K562 (cell line): ENCODE results near the gene LRRFIP2. TPM values are rescaled to one million over a fixed set of nuclear protein-coding genes. Genes with fewer than 3 reads are reported as not detected.

Experiments
- ATAC-seq: fragments of 200-7000 bp; cut with Tn5 transposase; 3 replicates; pipeline ENCODE4 v1.9.1; 2020; ENCODE audit warnings: moderate library complexity
- BruUV-seq: library from RNA; stranded (reverse); fragments of 400-500 nt; replicated peaks from 2 replicates; lab custom pipeline; 2021; lab: Mats Ljungman, UMichigan
- CTCF ChIA-PET: fragments of 300-600 bp; formaldehyde crosslinking; extraction: SDS; loops from one replicate; lab custom pipeline; 2021; ENCODE audit warnings: low intra/inter-chr PET ratio; lab: Yijun Ruan, JAX
- POLR2A ChIA-PET: fragments of 300-600, 350-650 bp; sonication (Branson Sonifier 250); formaldehyde crosslinking; extraction: SDS; loops from one replicate; lab custom pipeline; 2021; ENCODE audit warnings: antibody characterized with exemption, inconsistent platforms; lab: Yijun Ruan, JAX
- DNase-seq, 4 experiments: peaks; one replicate each; pipeline versions ENCODE4 v3.0.0 to v3.0.0-alpha.2; 2011 to 2018; ENCODE audit warnings: low spot score in 3 of 4, mixed read lengths in 3 of 4; ENCODE audit errors: extremely low read depth in 1 of 4
- FAIRE-seq: peaks from 2 replicates; lab custom pipeline; 2011; peaks lifted over from hg19 to GRCh38; lab: Jason Lieb, UNC
- H2AFZ ChIP-seq: 2 replicates; pipeline ENCODE4 v1.6.0; 2011; ENCODE audit warnings: low read depth, low read length, control low read depth, inconsistent platforms
- H3K27ac ChIP-seq: fragments of 200-600 bp; 3 replicates; pipeline ENCODE4 v1.8.0; 2011; ENCODE audit warnings: low read depth, mild to moderate bottlenecking, control low read depth, inconsistent platforms, low read length, moderate library complexity, mixed read lengths; ENCODE audit errors: extremely low read depth
- H3K27me3 ChIP-seq, 2 experiments: fragments of 300-600 bp in 1 of 2; 2 replicates in 1 of 2; 3 replicates in 1 of 2; pipeline versions ENCODE4 v1.6.0 to v1.8.0; 2011; ENCODE audit warnings: inconsistent platforms in 2 of 2, low read length in 2 of 2, mild to moderate bottlenecking in 1 of 2, mixed read lengths in 1 of 2, moderate library complexity in 1 of 2; ENCODE audit not compliant: control insufficient read depth in 2 of 2, insufficient read depth in 2 of 2
- H3K36me3 ChIP-seq: fragments of 300-600 bp; 3 replicates; pipeline ENCODE4 v1.8.0; 2011; ENCODE audit warnings: mild to moderate bottlenecking, low read length, inconsistent platforms; ENCODE audit not compliant: control insufficient read depth, insufficient read depth
- H3K4me1 ChIP-seq, 2 experiments: fragments of 200-600 bp in 1 of 2; replicated peaks in 1 of 2; 2 replicates in 1 of 2; 3 replicates in 1 of 2; pipeline versions ENCODE4 v1.5.1 to v1.8.0; 2011; ENCODE audit warnings: inconsistent platforms in 2 of 2, low read length in 2 of 2, mild to moderate bottlenecking in 1 of 2, mixed read lengths in 1 of 2, moderate library complexity in 1 of 2; ENCODE audit not compliant: control insufficient read depth in 2 of 2, insufficient read depth in 2 of 2
- H3K4me2 ChIP-seq: 2 replicates; pipeline ENCODE4 v1.6.1; 2011; ENCODE audit warnings: low read length, control low read depth, inconsistent platforms, mixed read lengths; ENCODE audit not compliant: insufficient read depth
- H3K4me3 ChIP-seq: fragments of 200-600 bp; sonication (generic), shearing (Covaris generic); 2 replicates; pipeline ENCODE4 v1.5.1; 2016; ENCODE audit warnings: control low read depth, inconsistent platforms
- H3K79me2 ChIP-seq: fragments of 200-600 bp; 3 replicates; pipeline ENCODE4 v1.8.0; 2011; ENCODE audit warnings: low read length, inconsistent platforms; ENCODE audit not compliant: control insufficient read depth, insufficient read depth
- H3K9ac ChIP-seq, 2 experiments: 2 replicates each; pipeline versions ENCODE4 v1.6.0 to v1.6.1; 2011; ENCODE audit warnings: low read depth in 2 of 2, low read length in 2 of 2, control low read depth in 1 of 2, inconsistent platforms in 1 of 2, mild to moderate bottlenecking in 1 of 2, mixed read lengths in 1 of 2; ENCODE audit not compliant: insufficient read depth in 1 of 2
- H3K9me1 ChIP-seq: one replicate; pipeline ENCODE4 v1.6.0; 2011; ENCODE audit warnings: inconsistent platforms, mild to moderate bottlenecking, low read length, moderate library complexity; ENCODE audit not compliant: control insufficient read depth, insufficient read depth
- H3K9me3 ChIP-seq: replicated peaks from 2 replicates; pipeline ENCODE4 v1.5.1; 2011; ENCODE audit warnings: low read depth, low read length, inconsistent platforms; ENCODE audit not compliant: control insufficient read depth, insufficient read depth
- H4K20me1 ChIP-seq: replicated peaks from 2 replicates; pipeline ENCODE4 v1.6.1; 2011; ENCODE audit warnings: low read length, inconsistent platforms, mixed read lengths; ENCODE audit not compliant: control insufficient read depth, insufficient read depth
- BCL6 ChIP-seq: fragments of 250-450 bp; sonication (Bioruptor Pico); IDR thresholded peaks from 2 replicates; pipeline ENCODE4 v1.4.0; 2020
- DDX20 ChIP-seq: fragments of 450-650 bp; IDR thresholded peaks from 2 replicates; pipeline ENCODE4 v1.6.1; 2016; ENCODE audit warnings: missing genetic modification characterization, low read depth, mild to moderate bottlenecking, missing compliant biosample characterization, moderate library complexity
- MAZ ChIP-seq, 2 experiments: fragments of 450-650 bp in 1 of 2; sonication (generic) in 1 of 2; formaldehyde crosslinking; IDR thresholded peaks in 1 of 2; conservative IDR thresholded peaks in 1 of 2; 2 replicates each; pipeline versions ENCODE4 v1.4.0 to v1.5.0; 2020; ENCODE audit warnings: mild to moderate bottlenecking in 1 of 2, missing genetic modification reagents in 1 of 2
- PHF8 ChIP-seq: fragments of 200-600 bp; sonication (generic); IDR thresholded peaks from 2 replicates; pipeline ENCODE4 v1.6.1; 2012; ENCODE audit warnings: mixed run types, mild to moderate bottlenecking, inconsistent platforms, low read length, moderate library complexity, borderline replicate concordance
- POLR2H ChIP-seq: IDR thresholded peaks from 2 replicates; pipeline ENCODE4 v1.6.1; 2016; ENCODE audit warnings: missing genetic modification characterization, low read depth, mild to moderate bottlenecking, control low read depth, missing compliant biosample characterization, moderate library complexity
- TSHZ1 ChIP-seq: fragments of 250-450 bp; sonication (Bioruptor Pico); IDR thresholded peaks from 2 replicates; pipeline ENCODE4 v1.4.0; 2020; ENCODE audit warnings: mild to moderate bottlenecking, moderate library complexity
- ZNF23 ChIP-seq: fragments of 250-450 bp; sonication (Bioruptor Pico); IDR thresholded peaks from 2 replicates; pipeline ENCODE4 v1.4.0; 2020; ENCODE audit warnings: mild to moderate bottlenecking
- WGBS: fragments of 100-300 bp; shearing (Covaris generic); methylation state at CpG from one replicate; pipeline ENCODE4 v1.1.6; 2016; ENCODE audit warnings: low coverage, mixed read lengths; ENCODE audit not compliant: insufficient coverage; ENCODE audit errors: missing lambda C conversion rate; 5-methylcytosine and 5-hydroxymethylcytosine counted together
- in situ Hi-C: fragments of 300-500 bp; cut with MboI; formaldehyde crosslinking; loops from 4 replicates; pipeline ENCODE4 v1.15.0; 2018; ENCODE audit warnings: inconsistent platforms, mixed read lengths
- intact Hi-C: fragments of 100-400 bp; cut with micrococcal nuclease; formaldehyde crosslinking; loops from 2 replicates; pipeline ENCODE4 v1.14.2; 2022
- polyA plus RNA-seq, 8 experiments: library from polyadenylated mRNA; depleted of rRNA in 4 of 8; stranded (reverse) in 5 of 8; unstranded in 3 of 8; fragments of >200 nt; fragmentation: Nextera tagmentation in 2 of 8; fragmentation: Illumina TruSeq in 1 of 8; extraction: Ambion mirVana in 2 of 8; extraction: Trizol in 1 of 8; gene quantifications; 2 replicates each; pipeline versions ENCODE4 v1.2.1 to v1.2.3, GENCODE V29; 2011 to 2014; ENCODE audit warnings: inconsistent platforms in 1 of 8, missing spikeins in 1 of 8
- total RNA-seq, 7 experiments: library from RNA; depleted of rRNA in 6 of 7; stranded (reverse); fragments of >200 nt in 6 of 7; fragmentation: Illumina TruSeq in 2 of 7; extraction: Trizol in 2 of 7; gene quantifications; 2 replicates each; pipeline versions ENCODE4 v1.2.1 to v1.2.3, GENCODE V29; 2011 to 2021; ENCODE audit warnings: low replicate concordance in 1 of 7

Gene LRRFIP2
- total and polyA plus RNA-seq, 9 of the 15 experiments (the other 6 are each of a cell fraction or from before 2014, with no cell fraction given), result 9.9 to 53.9 (median 42.7) TPM

GRCh38 chr3:37040231-37040630 lies 134.2 kb downstream of the LRRFIP2 start (continued):
- TF ChIP-seq DDX20 (tag) (no peak), TSHZ1 (no peak), PHF8 (no peak), MAZ (CRISPR knock-in tag; conservative IDR thresholded peaks at IDR 0.05 in 1 of 2, IDR thresholded peaks at IDR 0.05 in 1 of 2) (no peak), ZNF23 (CRISPR knock-in tag) (no peak)

GRCh38 chr3:37039161-37039846 lies 135.1 kb downstream of the LRRFIP2 start:
- WGBS, result 100% methylated on average over 1 of the region's 1 CpG
- no peaks in the 10 kb centered on the region for H3K27me3 ChIP-seq
- peaks cover 3% of the 10 kb centered on the region for H3K9me3 ChIP-seq
- no TSS peak for BruUV-seq
- CTCF ChIA-PET, result no interaction called here
- TF ChIP-seq POLR2H (tag) (0 out of 2 replicates have a peak, but pooled peaks have one; percentile 10), BCL6 (no peak)
- intact Hi-C loops (no loop called here), in situ Hi-C loops (no loop called here)
- ATAC-seq (no peak), DNase-seq (no peak), FAIRE-seq (no peak)
- no peaks in the 10 kb centered on the region for H4K20me1 ChIP-seq
- no peaks in the 10 kb centered on the region for H3K9me1 ChIP-seq
- no peak overlapping the region for H3K27ac ChIP-seq
- no peak overlapping the region for H2AFZ ChIP-seq
- H3K36me3 ChIP-seq, result peaks cover 93% of the 10 kb centered on the region
- POLR2A ChIA-PET, result interaction anchor here (0.6 to 2.5 kb wide), 2 partner anchors 10 to 108 kb away, joined by 3 to 7 read pairs; no protein-coding TSS in a partner anchor
- H3K79me2 ChIP-seq, result no peaks in the 10 kb centered on the region
- H3K9ac ChIP-seq, result no peak overlapping the region
- H3K4me1 ChIP-seq, result no peaks in the 10 kb centered on the region
- H3K4me2 ChIP-seq, result no peak overlapping the region
- H3K4me3 ChIP-seq, result no peak overlapping the region
